Activated CD4-positive, alpha-beta T cell treated with anti-CD3 and anti-CD28 coated beads, Interleukin-2, Interleukin-6, amounts not matched to agents 100 ng/mL and 50 ng/mL, durations not matched to agents 16 hours and 8 hours (primary cell): Measurements from ENCODE around the gene TSC22D1.

Source experiments
- DNase-seq: peaks from one replicate; pipeline ENCODE4 v3.0.0-alpha.2; 2020

The TSC22D1 gene

GRCh38 chr13:44401577-44401976 lies 174.6 kb downstream of the TSC22D1 start:
- no peak for DNase-seq

GRCh38 chr13:44400736-44401135 lies 175.4 kb downstream of the TSC22D1 start:
- no peak for DNase-seq

- DNase-seq, result no peak
These were observed 177.1 kb downstream of the TSC22D1 start for GRCh38 chr13:44399074-44399473.

GRCh38 chr13:44398606-44399005 lies 177.5 kb downstream of the TSC22D1 start:
- no peak for DNase-seq

- no peak for DNase-seq
These were observed 178.3 kb downstream of the TSC22D1 start for GRCh38 chr13:44397766-44398223.

- DNase-seq, result no peak
These were observed 179.2 kb downstream of the TSC22D1 start for GRCh38 chr13:44396701-44397580.

GRCh38 chr13:44395976-44396694 lies 180.0 kb downstream of the TSC22D1 start:
- no peak for DNase-seq

- no peak for DNase-seq
These were observed 181.5 kb downstream of the TSC22D1 start for GRCh38 chr13:44394658-44395057.

- DNase-seq, result no peak
These were observed 182.7 kb downstream of the TSC22D1 start for GRCh38 chr13:44393391-44393790.

GRCh38 chr13:44389876-44390275 lies 186.3 kb downstream of the TSC22D1 start:
- no peak for DNase-seq

GRCh38 chr13:44389060-44389666 lies 187.0 kb downstream of the TSC22D1 start:
- DNase-seq, result no peak

- DNase-seq, result no peak
These were observed 187.6 kb downstream of the TSC22D1 start for GRCh38 chr13:44388427-44389059.

GRCh38 chr13:44386913-44387556 lies 189.1 kb downstream of the TSC22D1 start:
- no peak for DNase-seq

GRCh38 chr13:44385847-44386246 lies 190.3 kb downstream of the TSC22D1 start:
- no peak for DNase-seq

GRCh38 chr13:44385401-44385800 lies 190.7 kb downstream of the TSC22D1 start:
- no peak for DNase-seq

- DNase-seq, result no peak
These were observed 191.4 kb downstream of the TSC22D1 start for GRCh38 chr13:44384778-44385177.

- no peak for DNase-seq
These were observed 192.2 kb downstream of the TSC22D1 start for GRCh38 chr13:44383945-44384344.

GRCh38 chr13:44382635-44383145 lies 193.4 kb downstream of the TSC22D1 start:
- DNase-seq, result no peak
